Tibial artery (tissue), 4 donors: ENCODE measurements around the gene FOXJ1.

Experiments
- DNase-seq, 2 donors: peaks; one replicate each; pipeline ENCODE4 v3.0.0-alpha.2; 2019
- H3K27ac ChIP-seq, 2 donors: fragments of 200-600 bp; sonication (generic) in 1 of 2; 1 replicate in 1 of 2; 2 replicates in 1 of 2; pipeline ENCODE4 v1.5.1; 2018 to 2019; ENCODE audit warnings: mild to moderate bottlenecking in 1 of 2
- H3K27me3 ChIP-seq, 2 donors: fragments of 200-600 bp; sonication (generic) in 1 of 2; one replicate each; pipeline versions ENCODE4 v1.5.1 to v1.6.0; 2016 to 2019
- H3K36me3 ChIP-seq, 3 donors: fragments of 200-600 bp; sonication (generic) in 2 of 3; one replicate each; pipeline ENCODE4 v1.5.1; 2016 to 2019; ENCODE audit warnings: mild to moderate bottlenecking in 2 of 3
- H3K4me1 ChIP-seq, 4 donors: fragments of 200-600 bp; sonication (generic) in 2 of 4; 1 replicate in 3 of 4; 2 replicates in 1 of 4; pipeline ENCODE4 v1.5.1; 2016 to 2019
- H3K4me3 ChIP-seq, 2 donors: fragments of 200-600 bp; sonication (generic) in 1 of 2; 1 replicate in 1 of 2; 2 replicates in 1 of 2; pipeline ENCODE4 v1.5.1; 2018 to 2019; ENCODE audit warnings: mild to moderate bottlenecking in 2 of 2
- H3K9me3 ChIP-seq, 3 donors: fragments of 200-600 bp; sonication (generic) in 1 of 3; one replicate each; pipeline ENCODE4 v1.5.1; 2016 to 2019
- intact Hi-C: fragments of 100-400 bp; cut with DNase I; formaldehyde crosslinking; loops from one replicate; pipeline ENCODE4 v1.15.0; 2023; ENCODE audit warnings: low total_unique reads
- TF ChIP-seq, protein P1 (sequence below), 2 experiments: fragments of 200-600 bp in 1 of 2; fragments of 450-650 bp in 1 of 2; IDR thresholded peaks; one replicate each; pipeline ENCODE4 v1.5.1; 2017 to 2019; ENCODE audit warnings: antibody characterized with exemption in 2 of 2, mild to moderate bottlenecking in 1 of 2, moderate library complexity in 1 of 2

The FOXJ1 gene

DNA sequence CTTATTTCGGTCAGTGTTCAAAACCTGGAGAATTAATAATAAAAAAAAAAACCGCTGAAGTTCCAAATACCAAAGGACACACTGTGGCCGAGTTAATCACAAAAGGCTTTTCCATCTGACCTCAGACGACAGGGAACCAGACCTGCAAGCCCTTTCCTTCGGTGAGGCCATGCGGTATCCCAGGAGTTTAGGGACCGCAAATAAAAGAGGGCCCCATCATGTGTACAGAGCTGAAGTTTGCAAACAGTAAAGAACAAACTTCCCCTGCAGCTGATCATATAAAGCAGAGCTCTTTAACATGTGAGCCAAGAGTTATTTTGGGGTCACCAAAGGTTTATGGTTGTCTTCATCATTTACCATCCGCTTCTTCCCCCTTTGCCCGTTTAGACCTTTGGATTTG is 33.0 kb upstream of the FOXJ1 start:
- Histone ChIP-seq H3K27me3 (peaks cover 0 to 15% of the 10 kb centered on the region in 2 donors), H3K27ac (no peak overlapping the region), H3K9me3 (no peaks in the 10 kb centered on the region), H3K36me3 (no peaks in the 10 kb centered on the region), H3K4me1 (no peaks in the 10 kb centered on the region), H3K4me3 (no peak overlapping the region)
- TF ChIP-seq, protein P1, sequence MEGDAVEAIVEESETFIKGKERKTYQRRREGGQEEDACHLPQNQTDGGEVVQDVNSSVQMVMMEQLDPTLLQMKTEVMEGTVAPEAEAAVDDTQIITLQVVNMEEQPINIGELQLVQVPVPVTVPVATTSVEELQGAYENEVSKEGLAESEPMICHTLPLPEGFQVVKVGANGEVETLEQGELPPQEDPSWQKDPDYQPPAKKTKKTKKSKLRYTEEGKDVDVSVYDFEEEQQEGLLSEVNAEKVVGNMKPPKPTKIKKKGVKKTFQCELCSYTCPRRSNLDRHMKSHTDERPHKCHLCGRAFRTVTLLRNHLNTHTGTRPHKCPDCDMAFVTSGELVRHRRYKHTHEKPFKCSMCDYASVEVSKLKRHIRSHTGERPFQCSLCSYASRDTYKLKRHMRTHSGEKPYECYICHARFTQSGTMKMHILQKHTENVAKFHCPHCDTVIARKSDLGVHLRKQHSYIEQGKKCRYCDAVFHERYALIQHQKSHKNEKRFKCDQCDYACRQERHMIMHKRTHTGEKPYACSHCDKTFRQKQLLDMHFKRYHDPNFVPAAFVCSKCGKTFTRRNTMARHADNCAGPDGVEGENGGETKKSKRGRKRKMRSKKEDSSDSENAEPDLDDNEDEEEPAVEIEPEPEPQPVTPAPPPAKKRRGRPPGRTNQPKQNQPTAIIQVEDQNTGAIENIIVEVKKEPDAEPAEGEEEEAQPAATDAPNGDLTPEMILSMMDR (IDR thresholded peaks at IDR 0.05): no peak
- intact Hi-C loops: no loop called here
- no peak for DNase-seq

DNA sequence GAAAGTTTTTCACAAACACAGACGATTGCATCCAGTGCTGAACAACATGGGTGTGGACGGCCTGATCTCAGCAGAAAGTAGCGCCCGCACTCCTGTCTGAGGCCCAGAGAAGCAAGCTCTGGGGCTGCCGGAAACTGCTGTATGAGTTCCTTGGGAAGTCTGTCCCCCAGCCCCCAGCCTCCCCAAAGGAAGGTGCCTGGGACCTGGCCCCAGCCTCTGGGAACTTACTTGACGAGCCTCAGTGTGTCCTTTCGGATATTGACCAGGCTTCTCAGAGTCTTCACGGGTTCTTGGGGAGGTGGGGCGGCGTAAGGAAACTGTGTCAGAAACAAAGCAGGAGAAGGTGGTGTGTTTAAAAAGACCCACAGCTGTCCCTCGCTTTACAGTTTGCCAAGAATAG is 32.4 kb upstream of the FOXJ1 start:
- no peaks in the 10 kb centered on the region for H3K9me3 ChIP-seq
- H3K36me3 ChIP-seq: no peaks in the 10 kb centered on the region
- H3K27ac ChIP-seq: no peak overlapping the region
- no peaks in the 10 kb centered on the region for H3K4me1 ChIP-seq
- peaks cover 0 to 15% of the 10 kb centered on the region in 2 donors for H3K27me3 ChIP-seq
- TF ChIP-seq, protein P1 (IDR thresholded peaks at IDR 0.05): no peak
- DNase-seq: no peak
- no peak overlapping the region for H3K4me3 ChIP-seq
- intact Hi-C loops: no loop called here

DNA sequence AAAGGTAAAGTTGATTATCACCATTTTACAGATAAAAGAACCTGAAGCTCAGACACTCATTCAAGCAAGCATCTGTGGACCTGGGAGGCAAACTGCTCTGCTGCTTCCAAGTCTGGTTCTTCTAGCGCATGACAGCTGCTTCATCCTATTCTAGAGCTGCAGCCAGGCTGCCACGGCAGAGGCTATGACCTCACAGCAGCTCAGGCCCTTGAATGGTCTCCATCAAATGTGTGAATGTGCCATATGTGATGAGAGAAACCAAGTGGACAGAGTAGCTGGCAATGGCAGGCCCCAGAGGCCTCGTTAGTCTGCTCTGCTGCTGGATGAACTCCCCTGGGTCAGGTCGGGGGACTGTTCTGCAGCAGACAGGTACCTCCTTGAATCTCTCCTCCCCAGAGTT is 30.7 kb upstream of the FOXJ1 start:
- Histone ChIP-seq H3K27me3 (peaks cover 0 to 10% of the 10 kb centered on the region in 2 donors), H3K4me1 (no peaks in the 10 kb centered on the region), H3K4me3 (no peak overlapping the region), H3K36me3 (no peaks in the 10 kb centered on the region), H3K27ac (no peak overlapping the region), H3K9me3 (no peaks in the 10 kb centered on the region)
- no peak for DNase-seq
- TF ChIP-seq, protein P1 (IDR thresholded peaks at IDR 0.05): no peak
- intact Hi-C loops: no loop called here

DNA sequence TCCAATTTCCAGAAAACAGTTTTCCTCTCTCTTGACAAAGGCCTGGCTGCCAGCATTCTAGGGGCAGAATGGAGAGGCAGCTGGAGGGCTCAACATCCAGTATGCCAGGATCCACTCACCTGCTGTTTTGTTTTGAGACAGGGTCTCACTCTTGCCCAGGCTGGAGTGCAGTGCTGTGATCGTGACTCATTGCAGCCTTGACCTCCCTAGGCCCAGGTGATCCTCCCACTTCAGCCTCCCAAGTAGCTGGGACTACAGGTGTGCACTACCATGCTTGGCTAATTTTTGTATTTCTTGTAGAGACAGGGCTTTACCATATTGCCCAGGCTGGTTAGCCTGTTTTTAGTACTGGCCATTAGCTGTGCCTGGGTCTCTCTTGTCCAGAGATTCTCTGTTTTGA is 29.1 kb upstream of the FOXJ1 start:
- DNase-seq: no peak
- intact Hi-C loops: no loop called here
- H3K4me3 ChIP-seq: no peak overlapping the region

DNA sequence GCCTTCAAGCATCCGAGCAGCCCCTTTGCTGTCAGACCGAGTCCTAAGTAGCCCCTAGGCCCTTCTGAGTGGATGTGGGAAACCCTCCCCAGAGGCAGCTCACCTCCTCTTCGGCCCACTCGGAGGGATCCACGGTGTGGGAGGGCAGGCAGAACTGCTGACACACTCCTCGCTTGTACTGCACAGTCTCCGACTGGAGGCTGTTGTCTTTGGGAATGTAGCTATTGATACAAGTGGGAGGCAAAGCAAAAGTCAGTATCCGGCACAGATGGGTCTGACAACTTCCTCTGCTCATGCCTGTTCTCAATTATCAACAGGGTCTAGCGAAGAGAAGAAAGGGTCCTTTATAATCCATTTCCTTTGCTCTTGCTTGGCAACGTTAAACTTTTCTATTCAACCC is 25.9 kb upstream of the FOXJ1 start:
- Histone ChIP-seq H3K9me3 (no peaks in the 10 kb centered on the region), H3K27ac (no peak overlapping the region), H3K4me1 (no peaks in the 10 kb centered on the region), H3K27me3 (peaks cover 0 to 10% of the 10 kb centered on the region in 2 donors), H3K4me3 (no peak overlapping the region), H3K36me3 (no peaks in the 10 kb centered on the region)
- no peak for DNase-seq
- TF ChIP-seq, protein P1 (IDR thresholded peaks at IDR 0.05): no peak
- intact Hi-C loops: no loop called here

More for the DNA sequence above, 29.1 kb upstream of the FOXJ1 start:
- Histone ChIP-seq H3K9me3 (no peaks in the 10 kb centered on the region), H3K27me3 (peaks cover 0 to 10% of the 10 kb centered on the region in 2 donors), H3K4me1 (no peaks in the 10 kb centered on the region), H3K36me3 (no peaks in the 10 kb centered on the region), H3K27ac (no peak overlapping the region)
- TF ChIP-seq, protein P1 (IDR thresholded peaks at IDR 0.05): no peak

DNA sequence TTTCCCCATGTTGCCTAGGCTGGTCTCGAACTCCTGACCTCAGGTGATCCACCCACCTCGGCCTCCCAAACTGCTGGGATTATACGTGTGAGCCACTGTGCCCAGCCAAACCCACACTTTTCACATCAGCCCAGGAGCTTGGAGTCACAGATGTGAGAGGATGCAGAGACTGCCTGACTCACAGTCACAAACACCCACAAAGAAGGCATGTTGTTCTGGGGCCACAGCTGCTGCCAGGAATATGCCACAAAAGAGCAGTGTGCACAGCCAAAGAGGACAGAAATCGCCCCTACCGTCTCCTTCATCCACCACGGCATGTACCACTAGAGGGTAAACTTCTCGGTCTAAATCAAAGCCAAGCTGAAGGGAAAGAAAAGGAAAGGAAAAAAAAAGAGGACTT is 25.1 kb upstream of the FOXJ1 start:
- intact Hi-C loops: no loop called here
- Histone ChIP-seq H3K27me3 (peaks cover 0 to 5% of the 10 kb centered on the region in 2 donors), H3K27ac (no peak overlapping the region)

More for the DNA sequence above, 25.1 kb upstream of the FOXJ1 start:
- H3K4me3 ChIP-seq: no peak overlapping the region
- H3K36me3 ChIP-seq: no peaks in the 10 kb centered on the region
- H3K4me1 ChIP-seq: no peaks in the 10 kb centered on the region
- DNase-seq: no peak
- TF ChIP-seq, protein P1 (IDR thresholded peaks at IDR 0.05): no peak
- no peaks in the 10 kb centered on the region for H3K9me3 ChIP-seq
